ENCODE measurements around the gene EPS8L2.

DNA sequence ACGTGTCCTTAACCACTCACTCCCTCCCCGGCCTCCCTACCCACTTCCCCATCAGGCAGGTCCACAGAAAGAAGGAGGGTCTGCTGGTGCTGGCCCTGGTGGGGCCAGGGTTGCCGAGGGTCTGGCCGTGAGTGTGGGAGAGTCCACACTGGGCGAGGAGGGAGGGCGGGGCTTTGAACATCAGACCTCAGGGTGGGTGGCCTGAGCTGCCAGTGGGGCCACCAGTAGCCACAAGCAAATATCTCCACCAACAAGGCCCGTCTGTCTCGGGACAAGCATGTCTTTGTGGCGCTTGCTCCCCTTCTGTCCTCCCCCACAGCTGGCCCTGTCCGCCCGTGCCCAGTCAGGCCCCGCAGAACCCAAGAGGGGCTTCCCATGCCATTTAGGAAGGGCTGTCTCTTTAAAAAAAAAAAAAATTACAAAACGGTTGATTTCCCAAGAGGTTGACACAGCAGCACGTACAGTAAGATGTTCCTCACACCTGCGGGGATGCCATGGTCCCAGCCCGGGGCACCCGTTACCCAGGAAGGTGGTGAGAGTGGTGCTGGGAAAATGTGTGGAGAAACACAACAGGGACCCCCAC is 23.6 kb downstream of the EPS8L2 start:
- TF ChIP-seq, protein P1, sequence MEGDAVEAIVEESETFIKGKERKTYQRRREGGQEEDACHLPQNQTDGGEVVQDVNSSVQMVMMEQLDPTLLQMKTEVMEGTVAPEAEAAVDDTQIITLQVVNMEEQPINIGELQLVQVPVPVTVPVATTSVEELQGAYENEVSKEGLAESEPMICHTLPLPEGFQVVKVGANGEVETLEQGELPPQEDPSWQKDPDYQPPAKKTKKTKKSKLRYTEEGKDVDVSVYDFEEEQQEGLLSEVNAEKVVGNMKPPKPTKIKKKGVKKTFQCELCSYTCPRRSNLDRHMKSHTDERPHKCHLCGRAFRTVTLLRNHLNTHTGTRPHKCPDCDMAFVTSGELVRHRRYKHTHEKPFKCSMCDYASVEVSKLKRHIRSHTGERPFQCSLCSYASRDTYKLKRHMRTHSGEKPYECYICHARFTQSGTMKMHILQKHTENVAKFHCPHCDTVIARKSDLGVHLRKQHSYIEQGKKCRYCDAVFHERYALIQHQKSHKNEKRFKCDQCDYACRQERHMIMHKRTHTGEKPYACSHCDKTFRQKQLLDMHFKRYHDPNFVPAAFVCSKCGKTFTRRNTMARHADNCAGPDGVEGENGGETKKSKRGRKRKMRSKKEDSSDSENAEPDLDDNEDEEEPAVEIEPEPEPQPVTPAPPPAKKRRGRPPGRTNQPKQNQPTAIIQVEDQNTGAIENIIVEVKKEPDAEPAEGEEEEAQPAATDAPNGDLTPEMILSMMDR (conservative IDR thresholded peaks at IDR 0.05), result no peak
- TF ChIP-seq ZFX (IDR thresholded peaks at IDR 0.05), result no peak
